ENCODE results near the gene ERBB4. TPM values are rescaled to one million over a fixed set of nuclear protein-coding genes. Genes with fewer than 3 reads are reported as not detected.
A peak's percentile ranks its signal among the peaks of the same experiment; 100 is the strongest.

The ERBB4 gene
- total RNA-seq, 1 donor from 2014 or later, result 1.2 TPM

- H3K4me3 ChIP-seq (ENCODE audit: insufficient read depth, low read depth, low read length), result no peak overlapping the region
- H4K20me1 ChIP-seq (ENCODE audit: insufficient read depth, low read length), result no peaks in the 10 kb centered on the region
- Mint-ChIP-seq H3K4me3 (ENCODE audit: unreplicated experiment) (no peak overlapping the region), H3K27me3 (ENCODE audit: low read depth, unreplicated experiment) (no peaks in the 10 kb centered on the region), H3K36me3 (ENCODE audit: low read depth, unreplicated experiment) (no peaks in the 10 kb centered on the region), H3K9me3 (ENCODE audit: unreplicated experiment) (no peaks in the 10 kb centered on the region), H3K27ac (ENCODE audit: unreplicated experiment) (no peak overlapping the region), H3K4me1 (ENCODE audit: low read depth, unreplicated experiment) (peaks cover 10% of the 10 kb centered on the region)
- no peak overlapping the region for H3K27ac ChIP-seq (ENCODE audit: low read depth, low read length)
- H3K36me3 ChIP-seq (ENCODE audit: insufficient read depth, low read length), result no peaks in the 10 kb centered on the region
- DNase-seq (ENCODE audit: low read depth), result no peak
- no peaks in the 10 kb centered on the region for H3K79me2 ChIP-seq (ENCODE audit: insufficient read depth, low read length)
- H3K9ac ChIP-seq (ENCODE audit: low read length), result no peak overlapping the region
- H3K4me1 ChIP-seq (ENCODE audit: insufficient read depth, low read length), result no peaks in the 10 kb centered on the region
- no peaks in the 10 kb centered on the region for H3K9me3 ChIP-seq (ENCODE audit: insufficient read depth, low read depth, low read length)
- no peaks in the 10 kb centered on the region for H3K27me3 ChIP-seq (ENCODE audit: insufficient read depth, low read length)
- H3K4me2 ChIP-seq (ENCODE audit: low read length), result no peak overlapping the region
- H2AFZ ChIP-seq (ENCODE audit: low read depth, low read length), result no peak overlapping the region
- TF ChIP-seq CTCF (IDR thresholded peaks at IDR 0.05; ENCODE audit: insufficient read depth, low read depth, low read length) (no peak), EZH2 (IDR thresholded peaks at IDR 0.05; ENCODE audit: insufficient read depth, low read length) (no peak)
- FAIRE-seq, result no peak
Measured at GRCh38 chr2:212177724-212178123, 360.9 kb downstream of the ERBB4 start.

DNA sequence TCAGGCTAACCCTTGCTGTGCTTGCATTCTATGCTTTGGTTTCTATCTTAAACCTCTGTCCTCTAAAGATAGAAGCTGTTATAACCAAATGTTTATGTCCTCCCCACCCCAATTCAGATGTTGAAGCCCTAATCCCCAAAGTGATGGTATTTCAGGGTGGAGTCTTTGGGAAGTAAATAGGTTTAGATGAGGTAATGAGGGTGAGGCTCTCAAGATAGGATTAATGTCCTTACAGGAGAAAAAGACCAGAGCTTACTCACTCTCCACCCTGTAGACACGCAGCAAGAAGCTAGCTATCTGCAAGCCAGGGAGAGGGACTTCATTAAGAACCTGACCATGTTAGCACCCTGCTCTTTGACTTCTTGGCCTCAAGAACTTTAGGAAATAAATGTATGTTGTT, 362.5 kb downstream of the ERBB4 start:
- FAIRE-seq (no peak), DNase-seq (ENCODE audit: low read depth) (no peak)
- no peaks in the 10 kb centered on the region for H3K36me3 Mint-ChIP-seq (ENCODE audit: low read depth, unreplicated experiment)
- Histone ChIP-seq H3K9me3 (ENCODE audit: insufficient read depth, low read depth, low read length) (no peaks in the 10 kb centered on the region), H4K20me1 (ENCODE audit: insufficient read depth, low read length) (no peaks in the 10 kb centered on the region), H3K36me3 (ENCODE audit: insufficient read depth, low read length) (no peaks in the 10 kb centered on the region), H3K27me3 (ENCODE audit: insufficient read depth, low read length) (no peaks in the 10 kb centered on the region), H3K4me3 (ENCODE audit: insufficient read depth, low read depth, low read length) (no peak overlapping the region), H2AFZ (ENCODE audit: low read depth, low read length) (no peak overlapping the region), H3K79me2 (ENCODE audit: insufficient read depth, low read length) (no peaks in the 10 kb centered on the region), H3K4me1 (ENCODE audit: insufficient read depth, low read length) (no peaks in the 10 kb centered on the region), H3K9ac (ENCODE audit: low read length) (no peak overlapping the region), H3K27ac (ENCODE audit: low read depth, low read length) (no peak overlapping the region), H3K4me2 (ENCODE audit: low read length) (no peak overlapping the region)
- H3K9me3 Mint-ChIP-seq (ENCODE audit: unreplicated experiment), result no peaks in the 10 kb centered on the region
- H3K27me3 Mint-ChIP-seq (ENCODE audit: low read depth, unreplicated experiment), result no peaks in the 10 kb centered on the region
- H3K4me1 Mint-ChIP-seq (ENCODE audit: low read depth, unreplicated experiment), result peaks cover 9% of the 10 kb centered on the region
- H3K4me3 Mint-ChIP-seq (ENCODE audit: unreplicated experiment), result no peak overlapping the region
- no peak for TF ChIP-seq CTCF (IDR thresholded peaks at IDR 0.05; ENCODE audit: insufficient read depth, low read depth, low read length)
- H3K27ac Mint-ChIP-seq (ENCODE audit: unreplicated experiment), result no peak overlapping the region

GRCh38 chr2:212173756-212174510, 364.7 kb downstream of the ERBB4 start:
- Mint-ChIP-seq H3K27me3 (ENCODE audit: low read depth, unreplicated experiment) (no peaks in the 10 kb centered on the region), H3K27ac (ENCODE audit: unreplicated experiment) (no peak overlapping the region), H3K36me3 (ENCODE audit: low read depth, unreplicated experiment) (no peaks in the 10 kb centered on the region), H3K4me3 (ENCODE audit: unreplicated experiment) (no peak overlapping the region), H3K9me3 (ENCODE audit: unreplicated experiment) (peaks cover 5% of the 10 kb centered on the region), H3K4me1 (ENCODE audit: low read depth, unreplicated experiment) (peaks cover 9% of the 10 kb centered on the region)
- no peaks in the 10 kb centered on the region for H4K20me1 ChIP-seq (ENCODE audit: insufficient read depth, low read length)
- H3K9ac ChIP-seq (ENCODE audit: low read length), result no peak overlapping the region
- H3K27me3 ChIP-seq (ENCODE audit: insufficient read depth, low read length), result no peaks in the 10 kb centered on the region
- FAIRE-seq (no peak), DNase-seq (ENCODE audit: low read depth) (no peak)
- H2AFZ ChIP-seq (ENCODE audit: low read depth, low read length), result no peak overlapping the region
- H3K4me1 ChIP-seq (ENCODE audit: insufficient read depth, low read length), result no peaks in the 10 kb centered on the region
- TF ChIP-seq CTCF (IDR thresholded peaks at IDR 0.05; ENCODE audit: insufficient read depth, low read depth, low read length) (no peak), EZH2 (IDR thresholded peaks at IDR 0.05; ENCODE audit: insufficient read depth, low read length) (no peak)
- H3K27ac ChIP-seq (ENCODE audit: low read depth, low read length), result no peak overlapping the region
- H3K4me2 ChIP-seq (ENCODE audit: low read length), result peak overlapping the region; percentile 31
- H3K9me3 ChIP-seq (ENCODE audit: insufficient read depth, low read depth, low read length), result peaks cover 2% of the 10 kb centered on the region
- H3K79me2 ChIP-seq (ENCODE audit: insufficient read depth, low read length), result no peaks in the 10 kb centered on the region
- no peaks in the 10 kb centered on the region for H3K36me3 ChIP-seq (ENCODE audit: insufficient read depth, low read length)
- no peak overlapping the region for H3K4me3 ChIP-seq (ENCODE audit: insufficient read depth, low read depth, low read length)

All from astrocyte (in vitro differentiated cells and primary cell).